NCI-H748 (cell line): ENCODE results near the gene TTLL11.

Experiments used
- DNase-seq: peaks from one replicate; lab custom pipeline; 2025; ENCODE audit not compliant: unreplicated experiment; lab: John Stamatoyannopoulos, UW

TTLL11 gene

GRCh38 chr9:122053567-122054350 is 39.3 kb downstream of the TTLL11 start:
- peak; percentile 71 for DNase-seq

GRCh38 chr9:122053064-122053463 is 40.0 kb downstream of the TTLL11 start:
- no peak for DNase-seq

GRCh38 chr9:122051351-122052321 is 41.5 kb downstream of the TTLL11 start:
- DNase-seq, result no peak

- DNase-seq, result no peak
These were observed 42.9 kb downstream of the TTLL11 start for GRCh38 chr9:122050167-122050566.

- no peak for DNase-seq
These were observed 51.1 kb downstream of the TTLL11 start for GRCh38 chr9:122042056-122042455.

- DNase-seq, result no peak
These were observed 52.4 kb downstream of the TTLL11 start for GRCh38 chr9:122040561-122041242.

- DNase-seq, result no peak
These were observed 53.9 kb downstream of the TTLL11 start for GRCh38 chr9:122039234-122039633.

GRCh38 chr9:122036988-122037387 is 56.1 kb downstream of the TTLL11 start:
- no peak for DNase-seq

GRCh38 chr9:122036408-122036807 is 56.7 kb downstream of the TTLL11 start:
- DNase-seq, result no peak

- DNase-seq, result no peak
These were observed 59.2 kb downstream of the TTLL11 start for GRCh38 chr9:122033775-122034373.

- no peak for DNase-seq
These were observed 60.8 kb downstream of the TTLL11 start for GRCh38 chr9:122032346-122032745.

- no peak for DNase-seq
These were observed 61.3 kb downstream of the TTLL11 start for GRCh38 chr9:122031776-122032175.

GRCh38 chr9:122031157-122031556 is 62.0 kb downstream of the TTLL11 start:
- DNase-seq, result no peak

- DNase-seq, result no peak
These were observed 62.8 kb downstream of the TTLL11 start for GRCh38 chr9:122030357-122030756.

- DNase-seq, result no peak
These were observed 63.2 kb downstream of the TTLL11 start for GRCh38 chr9:122029898-122030297.

- DNase-seq, result no peak
These were observed 65.0 kb downstream of the TTLL11 start for GRCh38 chr9:122028089-122028488.

- DNase-seq, result no peak
These were observed 72.7 kb downstream of the TTLL11 start for GRCh38 chr9:122020398-122020797.

GRCh38 chr9:122016744-122017143 is 76.4 kb downstream of the TTLL11 start:
- peak; percentile 6 for DNase-seq

- no peak for DNase-seq
These were observed 76.8 kb downstream of the TTLL11 start for GRCh38 chr9:122016309-122016708.

- no peak for DNase-seq
These were observed 77.8 kb downstream of the TTLL11 start for GRCh38 chr9:122015170-122015821.
